ENCODE data around the gene CLDN2.

DNA sequence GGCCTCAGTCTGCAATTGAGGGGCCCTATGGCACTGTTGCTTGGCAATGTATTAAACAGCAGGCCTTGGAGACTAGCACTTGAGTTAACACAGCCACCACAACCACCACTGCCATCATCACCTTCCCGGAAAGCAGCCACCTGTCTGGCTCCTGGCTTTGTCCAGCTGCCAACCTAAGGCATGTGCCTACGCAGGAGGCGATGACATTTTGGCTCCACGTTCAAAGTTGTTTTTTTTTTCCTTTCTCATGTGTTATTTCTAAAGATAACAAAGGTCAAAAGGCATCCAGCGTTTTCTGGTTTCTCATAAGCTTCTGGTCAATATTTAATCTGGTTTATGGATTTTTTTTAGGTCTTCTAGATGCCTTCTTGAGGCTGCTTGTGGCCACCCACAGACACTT is 7.5 kb downstream of the CLDN2 start:
- TF ChIP-seq, protein P1, sequence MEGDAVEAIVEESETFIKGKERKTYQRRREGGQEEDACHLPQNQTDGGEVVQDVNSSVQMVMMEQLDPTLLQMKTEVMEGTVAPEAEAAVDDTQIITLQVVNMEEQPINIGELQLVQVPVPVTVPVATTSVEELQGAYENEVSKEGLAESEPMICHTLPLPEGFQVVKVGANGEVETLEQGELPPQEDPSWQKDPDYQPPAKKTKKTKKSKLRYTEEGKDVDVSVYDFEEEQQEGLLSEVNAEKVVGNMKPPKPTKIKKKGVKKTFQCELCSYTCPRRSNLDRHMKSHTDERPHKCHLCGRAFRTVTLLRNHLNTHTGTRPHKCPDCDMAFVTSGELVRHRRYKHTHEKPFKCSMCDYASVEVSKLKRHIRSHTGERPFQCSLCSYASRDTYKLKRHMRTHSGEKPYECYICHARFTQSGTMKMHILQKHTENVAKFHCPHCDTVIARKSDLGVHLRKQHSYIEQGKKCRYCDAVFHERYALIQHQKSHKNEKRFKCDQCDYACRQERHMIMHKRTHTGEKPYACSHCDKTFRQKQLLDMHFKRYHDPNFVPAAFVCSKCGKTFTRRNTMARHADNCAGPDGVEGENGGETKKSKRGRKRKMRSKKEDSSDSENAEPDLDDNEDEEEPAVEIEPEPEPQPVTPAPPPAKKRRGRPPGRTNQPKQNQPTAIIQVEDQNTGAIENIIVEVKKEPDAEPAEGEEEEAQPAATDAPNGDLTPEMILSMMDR (IDR thresholded peaks at IDR 0.05): no peak
- TF ChIP-seq EZH2phosphoT487 (IDR thresholded peaks at IDR 0.05): no peak
